HG03066 (cell line): ENCODE results near the gene MCM3AP.

Experiments used
- ATAC-seq: cut with Tn5 transposase; IDR thresholded peaks from one replicate; pipeline ENCODE4 v1.9.1; 2021; ENCODE audit warnings: low read depth; ENCODE audit not compliant: unreplicated experiment

The MCM3AP gene

DNA sequence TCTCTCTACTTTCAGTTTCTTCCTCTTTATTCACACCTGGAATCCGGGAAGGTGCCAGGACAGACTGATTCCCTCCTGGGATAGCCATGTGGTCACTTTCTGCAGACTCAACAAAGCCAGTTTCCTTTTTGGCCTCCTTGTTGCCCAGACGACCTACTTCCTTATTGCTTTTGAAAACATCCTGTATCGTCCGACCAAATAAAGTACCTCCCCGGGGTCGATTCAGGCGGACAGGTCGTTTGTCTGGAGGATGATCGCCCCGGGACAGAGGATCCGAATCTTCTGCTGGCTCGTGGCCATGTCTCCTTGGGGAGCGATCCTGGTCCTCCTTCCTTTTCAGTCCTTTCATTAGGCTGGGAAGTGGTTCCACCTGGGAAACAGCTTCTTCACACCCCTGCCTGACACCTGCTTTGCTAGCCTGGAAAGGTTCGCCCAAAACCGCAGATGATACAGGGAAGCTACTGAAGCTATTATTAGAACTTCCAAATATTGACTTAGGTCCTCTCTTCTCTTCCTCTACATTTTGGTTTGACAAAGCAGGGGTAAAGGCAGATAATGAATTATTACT, 1.2 kb downstream of the MCM3AP start:
- no peak for ATAC-seq

DNA sequence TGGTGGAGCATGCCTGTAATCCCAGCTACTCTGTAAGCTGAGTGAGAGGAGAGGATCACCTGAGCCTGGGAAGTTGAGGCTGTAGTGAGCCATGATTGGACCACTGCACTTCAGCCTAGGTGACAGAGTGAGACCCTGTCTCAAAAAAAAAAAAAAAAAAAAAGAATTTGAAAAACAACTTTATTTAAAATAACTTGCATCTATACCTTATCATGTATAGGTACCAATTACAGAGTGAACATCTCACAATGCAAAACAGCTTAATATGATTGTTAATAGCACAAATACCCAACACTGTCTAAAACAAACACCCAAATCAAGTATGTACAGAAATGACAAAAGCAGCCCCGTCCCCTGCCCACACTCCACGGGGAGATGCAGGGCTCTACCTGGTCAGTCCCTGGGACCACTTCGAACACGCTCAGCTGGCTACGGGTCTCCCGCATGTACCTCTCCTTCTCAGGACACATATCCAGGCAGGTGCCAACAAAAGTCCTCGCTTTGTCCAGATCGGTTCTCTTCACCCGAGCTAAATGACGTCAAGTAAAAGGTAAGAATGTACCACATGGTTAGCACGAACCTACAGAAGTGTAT, 10.5 kb downstream of the MCM3AP start:
- no peak for ATAC-seq

DNA sequence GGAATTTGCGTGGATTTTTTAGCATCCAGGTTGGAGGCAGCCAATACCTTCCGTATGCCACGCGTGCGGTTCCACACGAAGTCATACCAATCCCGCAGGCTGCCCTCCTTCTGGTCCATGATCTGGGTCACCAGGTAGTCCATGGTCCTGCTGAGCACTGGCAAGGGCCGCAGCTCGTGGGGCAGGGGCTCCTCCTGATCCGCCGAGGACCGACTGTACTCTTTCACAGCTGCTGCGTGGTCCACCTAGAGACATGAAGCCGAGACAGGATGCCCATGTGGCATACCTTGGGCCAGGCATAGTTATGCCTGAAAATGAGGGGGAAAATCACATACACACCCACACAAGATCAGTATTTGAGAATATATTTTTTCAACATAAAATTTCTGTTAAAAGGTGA, 12.1 kb downstream of the MCM3AP start:
- ATAC-seq = no peak

- ATAC-seq = no peak
Observed at GRCh38 chr21:46269466-46269865, 15.9 kb downstream of the MCM3AP start.

DNA sequence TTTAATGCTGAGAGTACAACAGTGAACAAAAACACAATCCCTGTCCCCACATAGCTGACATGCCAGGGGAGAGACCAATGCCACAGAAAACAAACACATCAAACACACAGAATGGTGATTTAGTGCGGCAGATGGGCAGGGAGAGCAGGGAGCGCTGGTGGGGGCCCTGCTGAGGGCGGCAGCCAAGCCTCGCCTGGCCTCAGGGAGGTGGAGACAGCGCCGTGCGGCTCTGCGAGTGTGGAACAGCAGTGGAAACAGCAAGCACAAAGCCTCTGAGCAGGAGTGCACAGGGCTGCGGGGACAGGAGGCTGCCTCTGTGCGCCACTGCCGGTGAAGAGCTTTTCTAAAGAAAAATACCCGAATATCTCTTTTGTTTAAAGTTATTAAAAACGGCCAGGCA, 17.0 kb downstream of the MCM3AP start:
- ATAC-seq = no peak

- no peak for ATAC-seq
Observed at GRCh38 chr21:46266946-46267345, 18.5 kb downstream of the MCM3AP start.

DNA sequence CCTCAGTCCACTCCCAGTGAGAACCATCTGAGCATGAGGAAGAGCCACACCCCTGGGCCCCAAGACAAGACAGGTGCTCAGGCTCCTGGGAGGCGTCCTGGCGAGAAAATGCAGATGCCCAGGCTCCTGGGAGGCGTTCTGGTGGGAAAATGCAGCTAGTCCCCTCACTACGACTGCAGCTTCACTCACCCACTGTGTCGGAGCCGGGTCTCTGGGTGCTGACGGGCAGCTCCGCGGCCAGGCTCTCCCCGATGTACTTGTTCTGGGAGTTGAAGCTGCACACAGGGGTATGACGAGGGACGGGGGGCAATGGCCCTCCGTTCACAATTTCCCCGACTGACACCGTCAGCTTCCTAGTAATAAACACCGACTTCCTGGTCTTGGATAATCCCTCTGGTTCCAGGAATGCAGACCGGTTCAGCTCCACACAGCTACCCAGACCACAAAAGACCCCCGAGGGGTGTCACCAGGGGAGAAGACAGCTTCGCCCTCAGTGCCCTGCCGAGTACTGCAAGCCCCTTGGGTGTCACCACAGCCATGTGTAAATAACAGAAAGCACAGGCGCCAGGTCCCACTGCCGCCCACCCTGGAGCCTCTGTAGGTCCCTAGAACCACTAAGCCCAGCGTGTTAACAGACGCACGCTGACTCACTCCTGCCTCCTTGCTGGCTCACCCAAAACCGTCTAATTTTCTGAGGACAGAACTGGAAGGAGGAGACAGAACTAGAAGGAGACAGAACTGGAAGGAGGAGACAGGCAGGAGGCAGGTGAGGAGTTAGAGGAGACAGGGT, 19.5 kb downstream of the MCM3AP start:
- no peak for ATAC-seq

- no peak for ATAC-seq
Observed at GRCh38 chr21:46264690-46265144, 20.7 kb downstream of the MCM3AP start.

DNA sequence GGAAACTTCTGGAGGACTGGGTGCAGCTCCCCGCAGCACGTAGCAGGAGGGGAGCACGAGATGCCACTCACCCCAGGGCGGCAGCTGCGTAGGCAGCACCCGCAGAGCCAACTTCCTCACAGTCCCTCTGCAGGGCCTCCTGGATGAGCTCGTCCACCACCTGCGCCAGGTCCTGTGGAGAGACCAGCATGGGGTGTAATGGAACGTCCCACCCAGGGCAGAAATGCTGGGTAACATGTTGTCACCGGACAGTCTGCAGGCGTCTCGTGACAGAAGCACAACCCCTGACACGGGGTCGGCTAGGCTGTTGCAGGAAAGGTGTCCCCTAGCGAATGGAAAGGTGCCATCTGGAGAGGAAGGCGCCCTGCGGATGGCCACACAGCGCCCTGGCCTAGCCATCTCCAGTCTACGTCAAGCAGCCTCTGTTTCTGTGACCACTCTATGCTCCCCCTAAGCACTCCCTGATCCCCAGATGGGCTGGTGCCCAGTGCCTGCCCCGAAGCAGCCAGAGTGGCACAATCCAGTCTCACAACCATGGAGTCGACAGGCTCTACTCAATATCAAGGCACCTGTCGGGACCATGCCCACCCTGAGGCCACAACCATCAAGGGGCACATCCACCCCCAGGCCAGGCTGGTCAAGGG, 21.2 kb downstream of the MCM3AP start:
- ATAC-seq = no peak

DNA sequence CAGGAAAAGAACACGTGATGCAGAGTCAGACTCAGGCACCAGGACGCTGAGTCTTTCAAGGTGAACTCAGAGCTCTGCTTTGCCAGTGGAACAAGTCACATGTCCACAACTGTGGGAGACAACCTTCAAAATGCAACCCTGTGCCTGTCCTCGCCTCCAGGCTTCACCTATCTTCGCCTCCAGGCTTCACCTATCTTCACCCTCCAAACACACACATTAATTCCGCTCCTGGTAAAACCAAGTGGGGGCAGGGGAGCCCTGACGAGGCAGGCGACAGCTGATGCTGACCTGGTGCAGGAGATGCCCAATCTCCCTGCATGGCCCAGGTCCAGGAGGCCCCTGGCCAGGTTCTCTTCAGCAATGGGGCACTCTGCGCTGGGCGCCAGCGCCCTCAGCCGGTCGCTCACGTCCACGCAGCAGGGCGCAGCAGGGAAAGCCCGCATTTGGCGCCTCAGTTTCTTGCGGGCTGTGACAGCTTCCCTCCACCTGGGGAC, 28.9 kb downstream of the MCM3AP start:
- ATAC-seq = no peak

- ATAC-seq = no peak
Observed at GRCh38 chr21:46255758-46256337, 29.6 kb downstream of the MCM3AP start.

DNA sequence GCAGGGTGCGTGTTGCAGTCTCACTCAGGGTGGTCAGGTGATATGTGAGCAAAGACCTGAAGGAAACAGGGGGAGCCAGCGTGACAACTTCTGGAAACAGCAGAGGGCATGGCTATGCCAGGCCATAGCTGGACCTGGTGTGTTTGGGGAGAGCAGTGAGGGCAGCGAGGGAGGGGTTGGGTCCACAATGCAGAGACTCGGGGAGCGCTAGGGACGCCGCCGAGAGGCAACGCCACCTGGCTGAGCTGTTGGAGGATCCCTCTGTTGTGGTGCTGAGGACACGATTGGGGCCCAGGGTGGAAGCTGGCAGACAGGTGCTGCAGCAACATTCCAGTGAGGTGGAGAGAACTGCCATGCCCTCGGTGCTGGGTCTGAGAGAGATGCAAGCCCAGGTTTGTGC, 30.2 kb downstream of the MCM3AP start:
- ATAC-seq = no peak

DNA sequence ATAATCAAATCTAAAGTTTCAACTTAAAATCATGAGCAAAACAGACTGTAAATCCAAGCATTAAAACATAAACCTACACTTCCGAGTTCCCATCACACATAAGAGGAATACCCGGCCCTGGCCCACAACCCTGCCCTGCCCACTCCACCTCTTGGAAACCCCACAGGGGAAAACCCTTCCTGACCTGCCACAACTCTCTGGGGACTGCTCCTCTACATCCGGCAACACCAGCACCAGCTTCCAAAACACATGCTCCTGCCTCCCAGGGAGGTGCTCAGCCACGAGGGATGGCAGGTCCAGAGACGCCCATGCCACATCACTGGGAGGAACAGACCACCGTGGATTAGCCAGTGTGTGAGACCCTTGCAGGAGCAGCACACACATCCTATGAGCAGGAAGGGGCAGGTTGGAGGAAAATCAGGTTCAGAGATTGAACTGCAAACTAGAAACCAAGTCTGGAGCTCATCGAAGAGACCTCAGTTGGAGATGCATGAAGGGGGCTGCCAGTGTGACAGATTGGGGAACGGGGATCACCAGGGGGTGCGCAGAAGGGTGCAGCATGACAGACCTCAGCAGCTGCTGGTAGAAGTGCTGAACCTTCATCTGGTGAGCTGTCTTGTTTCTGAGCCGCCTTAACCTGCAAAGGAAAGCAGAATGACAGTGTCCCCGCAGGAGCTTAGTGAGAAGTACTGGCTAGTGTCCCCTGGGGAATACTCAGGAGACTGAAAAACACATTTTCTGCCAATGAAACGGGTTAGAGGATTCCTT, 31.0 kb downstream of the MCM3AP start:
- no peak for ATAC-seq

GRCh38 chr21:46253610-46254124, 31.7 kb downstream of the MCM3AP start:
- ATAC-seq = peak; percentile 48

- ATAC-seq = no peak
Observed at GRCh38 chr21:46252840-46253239, 32.6 kb downstream of the MCM3AP start.

- ATAC-seq = no peak
Observed at GRCh38 chr21:46250146-46250725, 35.2 kb downstream of the MCM3AP start.

GRCh38 chr21:46248827-46249226, 36.6 kb downstream of the MCM3AP start:
- ATAC-seq = no peak

DNA sequence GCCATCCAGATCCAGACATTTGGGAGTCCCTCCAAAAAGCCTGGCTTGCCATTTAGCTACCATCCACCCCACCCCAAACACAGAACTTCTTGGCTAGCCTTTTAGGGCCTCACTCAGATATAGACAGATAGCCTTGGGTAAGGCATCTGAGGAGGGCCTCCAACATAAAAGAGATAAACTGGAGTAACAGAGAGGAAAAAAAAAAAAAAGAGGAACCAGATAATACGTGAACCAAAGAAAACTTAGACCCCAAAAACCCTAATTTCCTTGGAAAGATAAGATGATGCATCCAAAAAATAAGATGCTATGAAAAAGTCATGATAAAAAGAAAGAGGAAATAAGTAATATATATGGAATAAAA, 37.0 kb downstream of the MCM3AP start:
- no peak for ATAC-seq

- no peak for ATAC-seq
Observed at GRCh38 chr21:46247699-46248421, 37.6 kb downstream of the MCM3AP start.
